Sigmoid colon (tissue), 4 donors: ENCODE measurements around the gene ZXDC.

Experiments
- CTCF ChIP-seq, 4 experiments: fragments of 450-650 bp in 3 of 4; fragments of 200-600 bp in 1 of 4; IDR thresholded peaks; one replicate each; pipeline ENCODE4 v1.5.1; 2016 to 2019; ENCODE audit warnings: antibody characterized with exemption in 4 of 4, mild to moderate bottlenecking in 3 of 4, moderate library complexity in 2 of 4
- POLR2A ChIP-seq, 2 donors: fragments of 450-650 bp; IDR thresholded peaks; one replicate each; pipeline ENCODE4 v1.6.1; 2016; ENCODE audit warnings: antibody characterized with exemption in 2 of 2, mild to moderate bottlenecking in 2 of 2, moderate library complexity in 2 of 2
- POLR2AphosphoS5 ChIP-seq, 4 donors: sonication (generic); formaldehyde crosslinking; IDR thresholded peaks; one replicate each; pipeline ENCODE4 v1.6.1; 2017; ENCODE audit warnings: antibody characterized with exemption in 4 of 4

- TF ChIP-seq POLR2A (IDR thresholded peaks at IDR 0.05) = no peak
- TF ChIP-seq CTCF (IDR thresholded peaks at IDR 0.05) = no peak
- no peak for TF ChIP-seq POLR2AphosphoS5 (IDR thresholded peaks at IDR 0.05)
These were observed 68.2 kb downstream of the ZXDC start for GRCh38 chr3:126407412-126408044.
